Common myeloid progenitor, CD34-positive (primary cell): ENCODE measurements around the gene SGCG.
"Not testable (repeated sequence)": the region's sequence is repeated elsewhere in the genome, so short reads cannot be mapped to it uniquely, and the experiment has no call there.

ENCODE experiments used
- CTCF ChIA-PET: fragments of 350-600 bp; sonication (Branson Sonifier 250); formaldehyde crosslinking; loops from one replicate; lab custom pipeline; 2021; ENCODE audit warnings: antibody characterized with exemption; lab: Charles Lee
- POLR2A ChIA-PET: fragments of 350-600 bp; sonication (Branson Sonifier 250); formaldehyde crosslinking; loops from one replicate; lab custom pipeline; 2021; ENCODE audit warnings: antibody characterized with exemption; lab: Charles Lee
- DNase-seq, 3 donors: peaks; one replicate each; pipeline versions ENCODE4 v3.0.0 to v3.0.0-alpha.2; 2013
- H3K27ac ChIP-seq, 2 experiments: 1 replicate in 1 of 2; 2 replicates in 1 of 2; pipeline ENCODE4 v1.7.0; 2013; ENCODE audit warnings: inconsistent platforms in 2 of 2, low read length in 2 of 2, mild to moderate bottlenecking in 2 of 2, low read depth in 1 of 2, moderate library complexity in 1 of 2; ENCODE audit not compliant: severe bottlenecking in 2 of 2, insufficient read depth in 1 of 2, poor library complexity in 1 of 2
- H3K27me3 ChIP-seq, 5 experiments: replicated peaks in 2 of 5; 1 replicate in 3 of 5; 2 replicates in 2 of 5; pipeline versions ENCODE4 v1.6.1 to v1.7.0; 2013; ENCODE audit warnings: low read length in 4 of 5, mild to moderate bottlenecking in 2 of 5, moderate library complexity in 2 of 5, inconsistent platforms in 1 of 5; ENCODE audit not compliant: insufficient read depth in 5 of 5, control insufficient read depth in 4 of 5
- H3K36me3 ChIP-seq, 4 experiments: 1 replicate in 2 of 4; 2 replicates in 2 of 4; pipeline versions ENCODE4 v1.6.1 to v1.7.0; 2013; ENCODE audit warnings: low read length in 3 of 4, control low read depth in 1 of 4, mild to moderate bottlenecking in 1 of 4; ENCODE audit not compliant: control insufficient read depth in 4 of 4, insufficient read depth in 4 of 4
- H3K4me1 ChIP-seq, 4 experiments: 1 replicate in 3 of 4; 2 replicates in 1 of 4; pipeline versions ENCODE4 v1.6.1 to v1.7.1; 2013; ENCODE audit warnings: low read length in 3 of 4, mild to moderate bottlenecking in 3 of 4, control low read depth in 1 of 4, inconsistent platforms in 1 of 4, moderate library complexity in 1 of 4; ENCODE audit not compliant: control insufficient read depth in 4 of 4, insufficient read depth in 4 of 4; ENCODE audit errors: control extremely low read depth in 1 of 4
- H3K4me3 ChIP-seq, 7 experiments: 1 replicate in 4 of 7; 2 replicates in 3 of 7; pipeline versions ENCODE4 v1.5.1 to v1.7.0; 2013; ENCODE audit warnings: mild to moderate bottlenecking in 7 of 7, low read length in 6 of 7, moderate library complexity in 6 of 7, inconsistent platforms in 2 of 7, low read depth in 2 of 7, control low read depth in 1 of 7; ENCODE audit not compliant: insufficient read depth in 4 of 7, control insufficient read depth in 1 of 7; ENCODE audit errors: extremely low read depth in 1 of 7
- H3K9me3 ChIP-seq, 5 experiments: 1 replicate in 4 of 5; 2 replicates in 1 of 5; pipeline versions ENCODE4 v1.6.1 to v1.7.1; 2013; ENCODE audit warnings: low read length in 4 of 5, mild to moderate bottlenecking in 2 of 5, inconsistent platforms in 1 of 5, low read depth in 1 of 5, moderate library complexity in 1 of 5; ENCODE audit not compliant: control insufficient read depth in 4 of 5, insufficient read depth in 2 of 5; ENCODE audit errors: control extremely low read depth in 1 of 5
- WGBS: methylation state at CpG from one replicate; pipeline ENCODE4 v1.1.5; 2013; ENCODE audit not compliant: insufficient coverage; 5-methylcytosine and 5-hydroxymethylcytosine counted together

SGCG gene

GRCh38 chr13:23288995-23289394 lies 108.2 kb downstream of the SGCG start:
- no peak overlapping the region for H3K4me3 ChIP-seq
- CTCF ChIA-PET: no interaction called here

GRCh38 chr13:23289917-23290357 lies 109.2 kb downstream of the SGCG start:
- POLR2A ChIA-PET: no interaction called here
- Histone ChIP-seq H3K27ac (no peak overlapping the region), H3K9me3 (no peaks in the 10 kb centered on the region), H3K36me3 (no peaks in the 10 kb centered on the region), H3K4me1 (no peaks in the 10 kb centered on the region), H3K27me3 (no peaks in the 10 kb centered on the region), H3K4me3 (no peak overlapping the region)
- DNase-seq: no peak
- CTCF ChIA-PET: no interaction called here
- WGBS: 83% methylated on average over 5 of the region's 5 CpGs

More at GRCh38 chr13:23288995-23289394, 108.2 kb downstream of the SGCG start:
- no peaks in the 10 kb centered on the region for H3K36me3 ChIP-seq
- DNase-seq: no peak
- no peaks in the 10 kb centered on the region for H3K9me3 ChIP-seq
- no peak overlapping the region for H3K27ac ChIP-seq
- POLR2A ChIA-PET: no interaction called here
- 100% methylated on average over 5 of the region's 7 CpGs for WGBS
- H3K27me3 ChIP-seq: no peaks in the 10 kb centered on the region
- H3K4me1 ChIP-seq: no peaks in the 10 kb centered on the region

GRCh38 chr13:23292586-23292985 lies 111.8 kb downstream of the SGCG start:
- Histone ChIP-seq H3K9me3 (no peaks in the 10 kb centered on the region), H3K36me3 (no peaks in the 10 kb centered on the region), H3K4me3 (no peak overlapping the region), H3K4me1 (no peaks in the 10 kb centered on the region), H3K27ac (no peak overlapping the region), H3K27me3 (no peaks in the 10 kb centered on the region)
- no CpG with 5 or more reads among the region's 1 CpG for WGBS
- DNase-seq: no peak
- CTCF ChIA-PET: no interaction called here
- POLR2A ChIA-PET: no interaction called here

- CTCF ChIA-PET, POLR2A ChIA-PET, H3K27me3 ChIP-seq, H3K4me3 ChIP-seq, DNase-seq, H3K27ac ChIP-seq, H3K9me3 ChIP-seq, H3K36me3 ChIP-seq: not testable (repeated sequence)
- 81% methylated on average over 6 of the region's 6 CpGs for WGBS
- H3K4me1 ChIP-seq: peaks cover 0 to 12% (median 9%) of the 10 kb centered on the region in 4 experiments
These were observed 134.1 kb downstream of the SGCG start for GRCh38 chr13:23314837-23315236.

- ChIA-PET POLR2A (no interaction called here), CTCF (interaction anchor here (1.2 kb wide), 1 partner anchor 521 kb away, joined by 3 read pairs; no protein-coding TSS in a partner anchor)
- WGBS: 100% methylated on average over 2 of the region's 3 CpGs
- Histone ChIP-seq H3K36me3 (no peaks in the 10 kb centered on the region), H3K27me3 (no peaks in the 10 kb centered on the region), H3K9me3 (no peaks in the 10 kb centered on the region), H3K4me3 (no peak overlapping the region), H3K4me1 (peaks cover 0 to 14% (median 10%) of the 10 kb centered on the region in 4 experiments), H3K27ac (no peak overlapping the region)
- no peak for DNase-seq
These were observed 139.1 kb downstream of the SGCG start for GRCh38 chr13:23319883-23320224.

- ChIA-PET CTCF (no interaction called here), POLR2A (no interaction called here)
- no peak overlapping the region for H3K4me3 ChIP-seq
- WGBS: no CpG with 5 or more reads among the region's 4 CpGs
- DNase-seq: no peak
- no peaks in the 10 kb centered on the region for H3K9me3 ChIP-seq
- peaks cover 0 to 14% (median 10%) of the 10 kb centered on the region in 4 experiments for H3K4me1 ChIP-seq
- H3K27me3 ChIP-seq: no peaks in the 10 kb centered on the region
- no peaks in the 10 kb centered on the region for H3K36me3 ChIP-seq
- no peak overlapping the region for H3K27ac ChIP-seq
These were observed 140.3 kb downstream of the SGCG start for GRCh38 chr13:23320926-23321534.

- no peak overlapping the region for H3K27ac ChIP-seq
- DNase-seq: no peak
- peaks cover 0 to 14% (median 10%) of the 10 kb centered on the region in 4 experiments for H3K4me1 ChIP-seq
- no peak overlapping the region for H3K4me3 ChIP-seq
- H3K27me3 ChIP-seq: no peaks in the 10 kb centered on the region
- H3K36me3 ChIP-seq: no peaks in the 10 kb centered on the region
- CTCF ChIA-PET: no interaction called here
- POLR2A ChIA-PET: interaction anchor here (0.6 kb wide), 1 partner anchor 951 kb away, joined by 3 read pairs; no protein-coding TSS in a partner anchor
- 83% methylated on average over 2 of the region's 6 CpGs for WGBS
- H3K9me3 ChIP-seq: no peaks in the 10 kb centered on the region
These were observed 140.9 kb downstream of the SGCG start for GRCh38 chr13:23321535-23322241.
